ENCODE results near the gene PYGL.
A peak's percentile ranks its signal among the peaks of the same experiment; 100 is the strongest.

PYGL gene

GRCh38 chr14:50943943-50944646 lies at the start of gene PYGL:
Gene PYGL, minus strand, starts transcription at chr14:50944483. Its CDS starts 80 bp downstream, at chr14:50944403.
- peak; percentile 88 for DNase-seq (ENCODE audit: low read depth)
- TF ChIP-seq MAX (IDR thresholded peaks at IDR 0.05; ENCODE audit: low read depth, low read length) (peak; percentile 76), MYC (IDR thresholded peaks at IDR 0.05; ENCODE audit: low read depth, low read length) (peak; percentile 94), POLR2A (IDR thresholded peaks at IDR 0.05; ENCODE audit: extremely low read depth, insufficient read length) (peak; percentile 88)
- TF ChIP-seq, protein P1, sequence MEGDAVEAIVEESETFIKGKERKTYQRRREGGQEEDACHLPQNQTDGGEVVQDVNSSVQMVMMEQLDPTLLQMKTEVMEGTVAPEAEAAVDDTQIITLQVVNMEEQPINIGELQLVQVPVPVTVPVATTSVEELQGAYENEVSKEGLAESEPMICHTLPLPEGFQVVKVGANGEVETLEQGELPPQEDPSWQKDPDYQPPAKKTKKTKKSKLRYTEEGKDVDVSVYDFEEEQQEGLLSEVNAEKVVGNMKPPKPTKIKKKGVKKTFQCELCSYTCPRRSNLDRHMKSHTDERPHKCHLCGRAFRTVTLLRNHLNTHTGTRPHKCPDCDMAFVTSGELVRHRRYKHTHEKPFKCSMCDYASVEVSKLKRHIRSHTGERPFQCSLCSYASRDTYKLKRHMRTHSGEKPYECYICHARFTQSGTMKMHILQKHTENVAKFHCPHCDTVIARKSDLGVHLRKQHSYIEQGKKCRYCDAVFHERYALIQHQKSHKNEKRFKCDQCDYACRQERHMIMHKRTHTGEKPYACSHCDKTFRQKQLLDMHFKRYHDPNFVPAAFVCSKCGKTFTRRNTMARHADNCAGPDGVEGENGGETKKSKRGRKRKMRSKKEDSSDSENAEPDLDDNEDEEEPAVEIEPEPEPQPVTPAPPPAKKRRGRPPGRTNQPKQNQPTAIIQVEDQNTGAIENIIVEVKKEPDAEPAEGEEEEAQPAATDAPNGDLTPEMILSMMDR (IDR thresholded peaks at IDR 0.05; ENCODE audit: low read depth, low read length) = no peak
- peak within 1 kb of the TSS; percentile 89 for H3K4me3 ChIP-seq (ENCODE audit: low read depth, low read length)

DNA sequence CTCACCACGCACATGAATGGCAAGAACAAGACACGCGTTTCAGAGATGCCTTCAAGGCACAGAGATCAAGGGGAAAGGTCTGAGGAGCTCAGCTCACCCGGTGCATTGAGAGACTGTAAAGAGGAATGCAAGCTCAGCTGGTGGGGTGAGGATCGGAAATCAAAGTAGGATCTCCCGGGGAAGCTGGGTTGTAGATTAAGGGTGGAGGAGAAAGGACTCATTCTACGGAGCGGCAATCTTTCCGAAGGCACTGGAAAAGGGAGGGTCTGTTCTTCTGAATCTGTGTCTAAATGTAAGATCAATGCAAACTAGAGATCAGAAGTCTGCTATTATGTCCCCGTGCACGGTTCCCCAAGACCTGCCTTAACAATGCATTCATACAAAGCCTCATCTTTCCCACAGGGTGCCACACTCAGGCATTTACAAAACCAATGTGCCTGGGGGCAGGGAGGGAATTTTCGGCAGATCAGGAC lies 41.6 kb upstream of the PYGL start:
- no peak for TF ChIP-seq MAX (IDR thresholded peaks at IDR 0.05; ENCODE audit: low read depth, low read length)
- TF ChIP-seq, protein P1 (IDR thresholded peaks at IDR 0.05; ENCODE audit: low read depth, low read length) = no peak
- TF ChIP-seq POLR2A (IDR thresholded peaks at IDR 0.05; ENCODE audit: extremely low read depth, insufficient read length) = no peak
- no peak for TF ChIP-seq MYC (IDR thresholded peaks at IDR 0.05; ENCODE audit: low read depth, low read length)
- H3K4me3 ChIP-seq (ENCODE audit: low read depth, low read length) = no peak overlapping the region
- DNase-seq (ENCODE audit: low read depth) = no peak

DNA sequence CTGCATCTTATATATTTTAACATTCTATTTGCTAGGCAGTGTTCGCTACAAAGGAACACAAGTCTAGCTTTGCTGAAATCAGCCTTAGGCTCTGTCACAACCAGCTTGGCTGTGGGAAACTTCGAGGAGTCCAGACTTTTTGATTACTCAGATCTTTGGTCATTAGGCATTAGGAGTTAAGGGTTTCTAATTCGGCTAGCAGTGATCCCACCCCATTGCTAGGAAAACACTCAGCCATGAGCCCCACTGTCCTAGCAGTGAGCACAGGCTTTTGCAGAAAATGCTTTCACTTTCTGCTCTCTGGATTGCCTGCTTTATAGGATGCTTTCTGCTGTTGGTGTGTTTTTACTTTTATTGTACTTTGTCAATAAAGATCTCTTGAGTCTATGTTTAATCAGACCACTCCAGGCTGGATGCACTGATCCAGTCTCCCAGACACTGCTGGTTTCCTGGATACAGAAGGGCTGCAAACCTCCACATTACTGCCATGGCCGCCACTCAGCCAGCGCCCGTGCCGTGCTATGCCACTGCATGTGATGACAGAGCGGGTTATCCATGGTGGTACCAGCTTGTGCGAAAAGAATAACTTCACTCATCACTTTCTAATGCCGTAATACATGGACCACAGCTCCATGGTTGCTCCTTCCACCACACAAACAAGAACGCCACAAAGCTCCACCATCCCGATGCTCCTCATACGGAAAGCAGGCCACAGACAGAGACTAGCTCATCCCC lies 41.0 kb upstream of the PYGL start:
- H3K4me3 ChIP-seq (ENCODE audit: low read depth, low read length) = no peak overlapping the region
- DNase-seq (ENCODE audit: low read depth) = no peak
- TF ChIP-seq, protein P1 (IDR thresholded peaks at IDR 0.05; ENCODE audit: low read depth, low read length) = no peak
- TF ChIP-seq MYC (IDR thresholded peaks at IDR 0.05; ENCODE audit: low read depth, low read length) (no peak), POLR2A (IDR thresholded peaks at IDR 0.05; ENCODE audit: extremely low read depth, insufficient read length) (no peak)

GRCh38 chr14:50984036-50984710 lies 39.9 kb upstream of the PYGL start:
- DNase-seq (ENCODE audit: low read depth) = no peak
- TF ChIP-seq POLR2A (IDR thresholded peaks at IDR 0.05; ENCODE audit: extremely low read depth, insufficient read length) = no peak
- TF ChIP-seq MYC (IDR thresholded peaks at IDR 0.05; ENCODE audit: low read depth, low read length) = no peak
- TF ChIP-seq, protein P1 (IDR thresholded peaks at IDR 0.05; ENCODE audit: low read depth, low read length) = no peak
- no peak for TF ChIP-seq MAX (IDR thresholded peaks at IDR 0.05; ENCODE audit: low read depth, low read length)
- H3K4me3 ChIP-seq (ENCODE audit: low read depth, low read length) = no peak overlapping the region

GRCh38 chr14:50979941-50980850 lies 35.9 kb upstream of the PYGL start:
- TF ChIP-seq, protein P1 (IDR thresholded peaks at IDR 0.05; ENCODE audit: low read depth, low read length) = no peak
- TF ChIP-seq MAX (IDR thresholded peaks at IDR 0.05; ENCODE audit: low read depth, low read length) (no peak), POLR2A (IDR thresholded peaks at IDR 0.05; ENCODE audit: extremely low read depth, insufficient read length) (no peak), MYC (IDR thresholded peaks at IDR 0.05; ENCODE audit: low read depth, low read length) (no peak)
- H3K4me3 ChIP-seq (ENCODE audit: low read depth, low read length) = no peak overlapping the region
- DNase-seq (ENCODE audit: low read depth) = no peak
